SK-N-SH treated with all-trans-retinoic acid at 6 μM for 48 hours (cell line): ENCODE results near the gene FER.
A peak's percentile ranks its signal among the peaks of the same experiment; 100 is the strongest.

Experiments
- ATAC-seq: fragments of 200-7000 bp; cut with Tn5 transposase; 3 replicates; pipeline ENCODE4 v1.9.1; 2020; ENCODE audit warnings: mild to moderate bottlenecking, moderate library complexity
- ARNTL ChIP-seq: fragments of 450-650 bp; formaldehyde crosslinking; IDR thresholded peaks from 2 replicates; pipeline ENCODE4 v1.5.0; 2020; ENCODE audit warnings: low read depth, mild to moderate bottlenecking, moderate library complexity, borderline replicate concordance
- BACH2 ChIP-seq: fragments of 250-450 bp; sonication (Bioruptor Pico); IDR thresholded peaks from 2 replicates; pipeline ENCODE4 v1.9.0; 2021; ENCODE audit warnings: mild to moderate bottlenecking, borderline replicate concordance
- CSDC2 ChIP-seq: fragments of 250-450 bp; sonication (Bioruptor Pico); IDR thresholded peaks from 2 replicates; pipeline ENCODE4 v1.5.0; 2020; ENCODE audit warnings: mild to moderate bottlenecking, moderate library complexity
- ESRRG ChIP-seq: fragments of 250-450 bp; sonication (Bioruptor Pico); IDR thresholded peaks from 2 replicates; pipeline ENCODE4 v1.6.1; 2021; ENCODE audit warnings: mild to moderate bottlenecking
- GLIS3 ChIP-seq: fragments of 250-450 bp; sonication (Bioruptor Pico); IDR thresholded peaks from 2 replicates; pipeline ENCODE4 v1.5.0; 2020; ENCODE audit warnings: mild to moderate bottlenecking, moderate library complexity
- ISL1 ChIP-seq: fragments of 250-450 bp; sonication (Bioruptor Pico); IDR thresholded peaks from 2 replicates; pipeline ENCODE4 v2.1.2; 2022; ENCODE audit warnings: mild to moderate bottlenecking, moderate library complexity
- PATZ1 ChIP-seq: fragments of 250-450 bp; sonication (Bioruptor Pico); IDR thresholded peaks from 2 replicates; pipeline ENCODE4 v1.8.0; 2020; ENCODE audit warnings: mild to moderate bottlenecking, moderate library complexity, borderline replicate concordance
- POU6F1 ChIP-seq: fragments of 250-450 bp; sonication (Bioruptor Pico); IDR thresholded peaks from 2 replicates; pipeline ENCODE4 v1.8.0; 2021; ENCODE audit warnings: low read depth, mild to moderate bottlenecking, moderate library complexity, borderline replicate concordance
- RARB ChIP-seq: fragments of 250-450 bp; sonication (Bioruptor Pico); IDR thresholded peaks from 2 replicates; pipeline ENCODE4 v1.8.0; 2021; ENCODE audit warnings: mild to moderate bottlenecking, moderate library complexity
- TCF4 ChIP-seq: fragments of 250-450 bp; sonication (Bioruptor Pico); IDR thresholded peaks from 2 replicates; pipeline ENCODE4 v1.8.0; 2021; ENCODE audit warnings: mild to moderate bottlenecking, moderate library complexity, borderline replicate concordance
- TOX ChIP-seq: fragments of 250-450 bp; sonication (Bioruptor Pico); IDR thresholded peaks from 2 replicates; pipeline ENCODE4 v1.8.0; 2021; ENCODE audit warnings: mild to moderate bottlenecking, moderate library complexity, borderline replicate concordance
- ZC3H10 ChIP-seq: fragments of 250-450 bp; sonication (Bioruptor Pico); IDR thresholded peaks from 2 replicates; pipeline ENCODE4 v1.5.1; 2021; ENCODE audit warnings: mild to moderate bottlenecking, moderate library complexity
- ZFP3 ChIP-seq: fragments of 250-450 bp; sonication (Bioruptor Pico); IDR thresholded peaks from 2 replicates; pipeline ENCODE4 v1.5.0; 2020; ENCODE audit warnings: mild to moderate bottlenecking, moderate library complexity
- ZFP30 ChIP-seq: fragments of 450-650 bp; formaldehyde crosslinking; IDR thresholded peaks from 2 replicates; pipeline ENCODE4 v1.5.0; 2022; ENCODE audit warnings: mild to moderate bottlenecking, moderate library complexity
- ZNF565 ChIP-seq: fragments of 450-650 bp; formaldehyde crosslinking; conservative IDR thresholded peaks from 2 replicates; pipeline ENCODE4 v1.5.0; 2020; ENCODE audit warnings: low read depth, mild to moderate bottlenecking, moderate library complexity
- ZNF70 ChIP-seq: fragments of 450-650 bp; formaldehyde crosslinking; IDR thresholded peaks from 2 replicates; pipeline ENCODE4 v1.5.0; 2020; ENCODE audit warnings: mild to moderate bottlenecking, moderate library complexity
- ZNF8 ChIP-seq: fragments of 450-650 bp; formaldehyde crosslinking; IDR thresholded peaks from 2 replicates; pipeline ENCODE4 v1.5.0; 2020; ENCODE audit warnings: mild to moderate bottlenecking, moderate library complexity
- TF ChIP-seq, protein P1 (sequence below): fragments of 250-450 bp; sonication (Bioruptor Pico); IDR thresholded peaks from 2 replicates; pipeline ENCODE4 v1.5.0; 2020; ENCODE audit warnings: mild to moderate bottlenecking, moderate library complexity
- TF ChIP-seq, protein P2 (sequence below): fragments of 250-450 bp; sonication (Bioruptor Pico); IDR thresholded peaks from 2 replicates; pipeline ENCODE4 v1.5.1; 2020; ENCODE audit warnings: low read depth, mild to moderate bottlenecking, moderate library complexity

Gene FER

GRCh38 chr5:109105631-109106267 lies 358.1 kb downstream of the FER start (continued):
- no peak for TF ChIP-seq ESRRG (CRISPR knock-in tag)
- peak; percentile 41; the same call in 1 of the 2 replicates for TF ChIP-seq ZNF8 (CRISPR knock-in tag)

DNA sequence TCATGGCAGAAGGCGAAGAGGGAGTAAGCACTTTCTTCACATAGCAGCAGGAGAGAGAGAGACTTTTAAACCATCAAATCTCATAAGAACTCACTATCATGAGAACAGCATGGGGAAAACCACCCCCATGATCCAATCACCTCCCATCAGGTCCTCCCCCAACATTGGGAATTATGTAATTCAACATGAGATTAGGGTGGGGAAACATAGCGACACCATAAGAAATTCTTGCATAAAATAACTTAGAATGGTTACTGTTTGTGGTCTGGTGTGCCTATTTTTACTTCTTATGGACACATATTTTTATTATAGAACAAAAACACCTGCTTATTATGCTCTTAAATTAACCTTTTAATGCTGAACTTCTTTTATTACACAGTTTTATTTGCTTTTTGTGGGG lies 364.0 kb downstream of the FER start:
- no peak for TF ChIP-seq ISL1
- TF ChIP-seq, protein P1, sequence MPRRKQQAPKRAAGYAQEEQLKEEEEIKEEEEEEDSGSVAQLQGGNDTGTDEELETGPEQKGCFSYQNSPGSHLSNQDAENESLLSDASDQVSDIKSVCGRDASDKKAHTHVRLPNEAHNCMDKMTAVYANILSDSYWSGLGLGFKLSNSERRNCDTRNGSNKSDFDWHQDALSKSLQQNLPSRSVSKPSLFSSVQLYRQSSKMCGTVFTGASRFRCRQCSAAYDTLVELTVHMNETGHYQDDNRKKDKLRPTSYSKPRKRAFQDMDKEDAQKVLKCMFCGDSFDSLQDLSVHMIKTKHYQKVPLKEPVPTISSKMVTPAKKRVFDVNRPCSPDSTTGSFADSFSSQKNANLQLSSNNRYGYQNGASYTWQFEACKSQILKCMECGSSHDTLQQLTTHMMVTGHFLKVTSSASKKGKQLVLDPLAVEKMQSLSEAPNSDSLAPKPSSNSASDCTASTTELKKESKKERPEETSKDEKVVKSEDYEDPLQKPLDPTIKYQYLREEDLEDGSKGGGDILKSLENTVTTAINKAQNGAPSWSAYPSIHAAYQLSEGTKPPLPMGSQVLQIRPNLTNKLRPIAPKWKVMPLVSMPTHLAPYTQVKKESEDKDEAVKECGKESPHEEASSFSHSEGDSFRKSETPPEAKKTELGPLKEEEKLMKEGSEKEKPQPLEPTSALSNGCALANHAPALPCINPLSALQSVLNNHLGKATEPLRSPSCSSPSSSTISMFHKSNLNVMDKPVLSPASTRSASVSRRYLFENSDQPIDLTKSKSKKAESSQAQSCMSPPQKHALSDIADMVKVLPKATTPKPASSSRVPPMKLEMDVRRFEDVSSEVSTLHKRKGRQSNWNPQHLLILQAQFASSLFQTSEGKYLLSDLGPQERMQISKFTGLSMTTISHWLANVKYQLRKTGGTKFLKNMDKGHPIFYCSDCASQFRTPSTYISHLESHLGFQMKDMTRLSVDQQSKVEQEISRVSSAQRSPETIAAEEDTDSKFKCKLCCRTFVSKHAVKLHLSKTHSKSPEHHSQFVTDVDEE (CRISPR knock-in tag) = no peak
- no peak for TF ChIP-seq ZNF565 (CRISPR knock-in tag)
- no peak for TF ChIP-seq TCF4
- no peak for TF ChIP-seq BACH2
- no peak for TF ChIP-seq POU6F1 (CRISPR knock-in tag)
- TF ChIP-seq CSDC2 = no peak
- no peak for TF ChIP-seq ARNTL
- TF ChIP-seq TOX (CRISPR knock-in tag) = no peak
- TF ChIP-seq ZFP3 (CRISPR knock-in tag) = no peak
- TF ChIP-seq ZFP30 (CRISPR knock-in tag) = no peak
- TF ChIP-seq GLIS3 (CRISPR knock-in tag) = no peak
- no peak for TF ChIP-seq ZC3H10
- TF ChIP-seq PATZ1 (CRISPR knock-in tag) = no peak
- TF ChIP-seq, protein P2, sequence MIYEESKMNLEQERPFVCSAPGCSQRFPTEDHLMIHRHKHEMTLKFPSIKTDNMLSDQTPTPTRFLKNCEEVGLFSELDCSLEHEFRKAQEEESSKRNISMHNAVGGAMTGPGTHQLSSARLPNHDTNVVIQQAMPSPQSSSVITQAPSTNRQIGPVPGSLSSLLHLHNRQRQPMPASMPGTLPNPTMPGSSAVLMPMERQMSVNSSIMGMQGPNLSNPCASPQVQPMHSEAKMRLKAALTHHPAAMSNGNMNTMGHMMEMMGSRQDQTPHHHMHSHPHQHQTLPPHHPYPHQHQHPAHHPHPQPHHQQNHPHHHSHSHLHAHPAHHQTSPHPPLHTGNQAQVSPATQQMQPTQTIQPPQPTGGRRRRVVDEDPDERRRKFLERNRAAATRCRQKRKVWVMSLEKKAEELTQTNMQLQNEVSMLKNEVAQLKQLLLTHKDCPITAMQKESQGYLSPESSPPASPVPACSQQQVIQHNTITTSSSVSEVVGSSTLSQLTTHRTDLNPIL (CRISPR knock-in tag) = no peak
- ATAC-seq = no peak

GRCh38 chr5:109113608-109114007 lies 365.9 kb downstream of the FER start:
- TF ChIP-seq, protein P1 (CRISPR knock-in tag) = no peak
- TF ChIP-seq ZNF8 (CRISPR knock-in tag) (no peak), ZFP30 (CRISPR knock-in tag) (no peak), ZFP3 (CRISPR knock-in tag) (no peak), RARB (no peak), ZNF70 (CRISPR knock-in tag) (no peak)
- ATAC-seq = no peak
